Cortex of kidney (tissue), 1 donor: Measurements from ENCODE around the gene CHCHD3.

ENCODE experiments used
- DNase-seq: peaks from one replicate; lab custom pipeline; 2025; lab: John Stamatoyannopoulos, UW

CHCHD3 gene

DNA sequence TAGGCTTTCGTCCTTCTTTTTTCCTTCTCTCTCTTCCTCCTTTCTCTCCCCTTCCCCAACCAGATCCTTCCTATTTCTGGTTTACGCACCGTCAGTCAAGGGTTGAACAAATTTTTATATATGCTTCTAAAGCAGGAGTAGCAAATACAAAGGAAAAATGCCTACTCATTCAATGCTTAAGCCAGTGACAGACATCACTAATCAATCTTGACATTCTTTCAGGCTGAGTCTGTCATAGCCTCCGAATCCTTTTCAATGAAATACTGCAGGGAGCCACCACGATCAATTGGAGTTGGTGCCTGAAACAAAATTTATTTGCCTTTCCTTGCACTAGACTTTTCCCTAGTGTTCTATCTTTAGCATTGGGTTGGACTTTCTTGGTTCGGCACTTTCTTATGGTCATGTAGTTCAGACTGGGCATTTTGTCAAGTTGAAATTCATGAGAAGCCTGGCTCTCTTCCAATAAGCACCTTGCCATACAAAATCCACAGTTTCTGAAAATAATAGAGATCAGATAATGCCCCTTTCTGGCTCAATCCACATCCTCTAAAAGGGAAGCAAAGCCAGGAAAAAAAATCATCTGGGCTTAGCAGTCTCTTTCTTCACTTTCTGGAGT, 266.1 kb downstream of the CHCHD3 start:
- no peak for DNase-seq

DNA sequence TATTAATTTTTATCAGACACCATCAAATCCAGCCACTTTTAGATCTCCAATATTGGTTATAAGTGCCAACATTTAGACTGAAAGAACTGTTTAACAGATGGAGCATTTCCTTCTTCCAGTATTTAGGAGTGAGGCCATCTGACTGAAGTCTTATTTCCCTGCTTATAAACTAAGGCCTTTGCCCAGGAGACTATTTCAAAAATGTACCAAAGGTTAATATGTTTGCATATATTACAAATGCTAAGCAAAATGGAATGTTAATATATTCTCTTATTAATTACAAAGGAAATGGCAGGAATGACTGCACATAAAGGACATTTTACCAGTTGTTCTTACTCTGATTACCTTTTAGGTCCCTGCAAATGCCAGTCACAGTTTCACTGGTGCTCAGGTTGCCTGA, 266.8 kb downstream of the CHCHD3 start:
- DNase-seq: no peak

DNA sequence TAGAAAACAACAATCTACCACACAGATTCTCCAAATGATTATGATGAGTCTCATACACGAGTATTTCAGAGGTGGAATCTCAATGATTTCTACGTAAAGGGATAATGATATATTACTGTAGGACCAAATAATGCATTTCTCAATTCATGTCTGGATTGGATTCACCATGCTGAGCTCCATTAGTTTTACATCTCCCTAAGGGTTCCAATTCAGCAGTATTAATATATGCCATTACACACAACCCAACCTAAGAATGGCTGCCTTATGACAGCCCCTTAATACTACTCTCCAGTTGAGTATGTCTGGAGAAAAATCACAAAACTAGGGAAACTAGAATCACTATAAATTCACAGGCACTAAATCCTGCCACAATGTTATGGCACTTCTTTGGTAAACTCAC, 271.3 kb downstream of the CHCHD3 start:
- no peak for DNase-seq

- no peak for DNase-seq
Observed at GRCh38 chr7:132806834-132807233, 275.1 kb downstream of the CHCHD3 start.

DNA sequence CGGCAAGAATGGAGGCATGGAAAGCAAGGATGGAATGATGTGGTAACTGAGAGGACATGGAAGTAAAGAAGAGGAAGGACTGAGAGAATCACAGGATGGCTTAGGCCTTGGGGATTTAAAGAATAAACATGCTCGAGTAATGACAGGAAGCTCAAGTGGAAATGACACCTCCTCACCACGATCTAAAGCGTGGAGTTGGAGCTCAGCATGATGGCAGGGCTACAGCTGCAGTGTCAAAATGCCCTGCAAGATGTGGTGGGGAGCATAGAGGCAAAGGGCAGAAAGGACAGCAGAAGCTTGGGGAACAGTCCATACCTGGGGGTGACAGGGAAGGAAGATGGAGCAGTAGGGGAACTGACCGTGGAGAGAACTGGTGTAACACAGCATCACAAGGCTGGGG, 276.1 kb downstream of the CHCHD3 start:
- DNase-seq: no peak

DNA sequence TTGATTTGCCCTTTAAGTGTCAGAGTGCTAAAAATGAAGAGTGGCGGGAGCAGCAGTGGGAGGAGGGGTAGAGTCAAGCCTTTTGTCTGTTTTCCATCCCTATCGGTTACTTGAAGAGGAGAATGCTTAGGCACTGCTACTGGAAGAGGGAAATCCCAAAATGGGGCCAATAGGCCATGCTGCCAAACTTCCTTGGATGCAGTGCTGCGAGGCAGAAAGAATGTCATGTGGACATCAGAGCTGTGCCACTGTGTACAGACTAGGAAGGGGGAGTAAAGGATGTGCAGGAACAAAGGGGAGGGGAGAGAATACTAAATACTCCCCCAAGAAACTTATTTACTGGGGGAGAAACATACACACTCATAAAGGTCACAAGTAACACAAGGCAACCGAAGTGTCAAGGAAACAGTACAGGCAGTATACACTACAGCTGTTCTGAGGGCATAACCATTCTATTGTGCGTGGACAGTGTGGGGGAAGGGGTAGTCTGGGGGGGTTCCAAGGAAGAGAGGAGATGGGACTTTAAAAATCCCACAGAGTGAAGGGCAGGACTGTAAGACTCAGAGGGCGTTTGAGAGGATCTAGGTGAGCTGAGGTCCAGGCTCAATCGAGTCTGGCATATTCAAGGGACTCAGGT, 276.9 kb downstream of the CHCHD3 start:
- no peak for DNase-seq

DNA sequence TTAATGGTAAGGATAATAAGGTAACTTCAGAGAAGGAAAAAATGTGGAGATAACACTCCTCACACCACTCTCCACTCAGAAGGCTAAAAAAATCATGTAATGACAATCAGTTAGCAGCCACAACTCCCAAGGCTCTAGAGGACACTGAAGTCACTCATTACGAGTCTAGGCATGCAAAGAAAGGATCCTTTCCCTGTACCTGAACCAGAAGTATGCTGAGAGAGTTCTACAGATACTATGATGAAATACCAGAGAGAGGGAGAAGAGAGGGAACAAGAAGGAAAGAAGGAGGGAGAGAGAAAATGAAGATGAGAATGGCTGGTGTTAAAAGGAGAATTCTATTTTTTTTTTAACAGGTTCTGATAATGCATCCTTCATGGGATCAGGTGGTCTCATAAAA, 281.4 kb downstream of the CHCHD3 start:
- DNase-seq: no peak

DNA sequence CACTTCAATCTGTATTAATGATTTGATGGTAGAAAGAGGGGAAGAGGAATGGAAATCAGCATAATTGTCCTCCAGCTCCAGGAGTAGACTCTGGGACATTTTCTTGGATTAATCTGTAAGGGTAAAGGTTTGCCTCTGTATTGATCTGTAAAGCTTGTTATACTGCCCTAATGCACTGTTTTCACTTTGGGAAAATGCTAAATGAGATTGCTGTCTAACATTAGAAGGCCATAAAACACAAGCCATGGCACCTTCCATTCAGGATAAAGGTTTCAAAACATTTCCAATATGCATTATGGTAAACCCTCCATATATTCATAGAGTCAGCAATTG, 282.8 kb downstream of the CHCHD3 start:
- no peak for DNase-seq

DNA sequence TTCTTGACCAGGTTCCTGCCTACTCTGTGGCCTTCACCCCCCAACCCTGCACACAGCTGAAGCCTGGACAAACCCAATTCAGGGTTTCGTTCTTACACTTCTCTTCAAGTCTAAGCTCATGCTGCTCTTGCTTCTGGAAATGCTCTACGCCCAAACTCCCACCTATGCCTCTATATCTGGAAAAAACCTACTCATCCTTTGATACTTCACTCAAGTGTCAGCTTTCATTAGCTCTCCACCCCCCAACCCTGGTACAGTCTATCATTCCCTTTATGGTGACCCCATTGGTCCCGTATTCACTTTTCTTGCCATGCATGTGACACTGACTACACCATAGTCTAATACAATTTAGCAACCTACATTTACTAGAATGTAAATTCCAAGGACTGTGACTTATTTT, 284.7 kb downstream of the CHCHD3 start:
- no peak for DNase-seq

GRCh38 chr7:132793474-132793873, 288.4 kb downstream of the CHCHD3 start:
- no peak for DNase-seq

DNA sequence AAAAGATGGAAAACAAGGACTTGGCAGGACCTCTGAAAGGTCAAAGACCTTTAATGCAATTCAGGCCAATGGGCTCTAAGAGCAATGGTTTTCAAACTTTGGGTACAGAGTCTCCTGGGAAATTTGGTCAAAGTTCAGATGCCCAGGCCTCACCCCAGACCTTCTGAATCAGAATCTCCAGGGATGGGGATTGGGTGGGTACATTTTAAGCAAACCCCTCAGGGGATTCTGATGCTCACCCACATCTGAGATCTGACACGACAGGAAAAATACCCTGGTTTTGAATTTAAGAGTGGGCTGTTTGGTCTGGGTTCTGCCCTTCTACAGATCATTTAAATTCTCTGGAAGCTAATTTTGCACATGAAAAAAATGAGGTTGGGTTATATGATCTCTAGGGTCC, 290.9 kb downstream of the CHCHD3 start:
- no peak for DNase-seq

DNA sequence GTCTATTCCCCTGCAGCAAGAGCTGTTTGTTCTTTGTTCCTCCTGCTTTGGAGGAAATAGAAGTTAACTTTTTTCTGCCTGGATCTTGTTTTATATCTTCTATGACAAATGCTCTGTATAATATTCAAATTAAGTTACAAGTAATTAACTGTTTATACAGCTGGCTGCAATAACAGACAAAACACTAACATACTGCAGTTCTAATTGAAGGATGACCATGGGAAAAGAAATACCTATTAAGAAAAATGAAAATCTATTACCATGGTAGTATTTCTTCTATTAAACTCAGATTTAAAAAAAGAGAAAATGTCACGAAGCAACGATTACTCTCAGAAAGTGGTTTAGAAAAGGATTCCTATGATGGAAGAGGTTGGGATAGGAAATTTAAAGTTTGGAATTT, 291.8 kb downstream of the CHCHD3 start:
- DNase-seq: no peak

- no peak for DNase-seq
Observed at GRCh38 chr7:132789281-132789680, 292.6 kb downstream of the CHCHD3 start.

DNA sequence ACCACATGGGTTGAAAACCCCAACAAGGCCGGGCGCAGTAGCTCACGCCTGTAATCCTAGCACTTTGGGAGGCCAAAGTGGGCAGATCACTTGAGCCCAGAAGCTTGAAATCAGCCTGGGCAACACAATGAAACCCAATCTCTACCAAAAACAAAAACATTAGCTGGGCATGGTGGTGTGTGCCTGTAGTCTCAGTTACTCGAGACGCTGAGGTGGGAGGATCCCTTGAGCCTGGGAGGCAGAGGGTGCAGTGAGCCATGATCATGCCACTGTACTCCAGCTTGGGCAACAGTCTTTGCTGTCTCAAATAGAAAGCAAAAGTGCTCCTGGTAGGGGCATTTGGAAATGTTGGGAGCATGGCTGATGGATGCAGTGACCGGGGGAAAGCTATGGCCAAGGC, 296.0 kb downstream of the CHCHD3 start:
- no peak for DNase-seq

- no peak for DNase-seq
Observed at GRCh38 chr7:132784406-132784805, 297.5 kb downstream of the CHCHD3 start.

DNA sequence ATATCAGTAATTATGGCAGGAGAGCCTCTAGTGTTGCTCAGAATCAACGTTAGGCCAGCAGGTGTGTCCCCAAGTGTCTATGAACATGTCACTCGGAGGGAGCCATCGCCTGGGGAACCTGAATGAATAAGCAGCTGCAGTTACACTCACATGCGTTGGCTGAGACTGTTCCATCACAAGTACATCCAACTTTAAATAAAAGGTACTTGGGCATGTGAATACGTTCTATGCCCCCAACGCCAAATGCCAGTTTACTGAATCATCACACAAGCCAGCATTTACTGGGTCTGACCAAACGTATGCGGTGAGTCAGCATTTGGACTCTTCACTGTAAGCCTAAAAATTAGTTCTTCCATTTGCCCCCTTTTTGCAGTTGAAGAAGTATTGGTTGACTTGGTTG, 298.1 kb downstream of the CHCHD3 start:
- no peak for DNase-seq

- no peak for DNase-seq
Observed at GRCh38 chr7:132782777-132783640, 298.9 kb downstream of the CHCHD3 start.

DNA sequence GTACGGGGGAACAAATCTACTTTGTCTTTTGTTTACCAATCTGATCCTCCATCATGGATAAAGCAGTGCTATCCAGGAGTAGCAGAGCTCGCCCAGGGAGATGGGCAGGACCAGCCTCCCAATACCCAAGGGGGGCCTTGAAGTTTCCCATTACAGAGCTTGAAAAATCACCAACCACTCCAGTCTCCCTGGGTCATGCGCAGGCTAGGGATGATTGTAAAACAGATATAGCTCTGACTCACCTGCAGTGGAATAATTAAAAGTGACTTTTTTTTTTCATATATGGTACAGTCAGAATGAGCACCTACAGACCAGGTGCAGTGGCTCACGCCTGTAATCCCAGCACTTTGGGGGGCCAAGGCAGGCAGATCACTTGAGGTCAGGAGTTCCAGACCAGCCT, 301.1 kb downstream of the CHCHD3 start:
- no peak for DNase-seq

DNA sequence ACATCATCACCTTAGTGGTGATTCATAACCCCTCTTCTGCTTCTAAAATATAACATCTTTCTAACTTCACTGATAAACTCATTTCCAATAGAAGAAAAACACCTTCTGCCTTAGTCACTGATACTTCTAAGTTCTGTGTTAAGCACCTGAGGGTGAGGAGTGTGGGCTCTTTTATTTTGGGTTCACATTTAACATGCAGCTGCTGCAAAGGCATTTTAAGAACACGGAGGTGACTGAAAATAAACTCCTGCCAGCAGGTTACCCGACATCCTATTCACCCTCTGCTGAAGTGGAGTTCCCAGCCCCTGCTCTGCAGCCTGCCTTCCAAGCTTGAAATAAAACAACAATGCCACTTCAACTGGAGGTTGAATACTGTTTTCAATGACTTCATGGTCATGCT, 302.7 kb downstream of the CHCHD3 start:
- no peak for DNase-seq

DNA sequence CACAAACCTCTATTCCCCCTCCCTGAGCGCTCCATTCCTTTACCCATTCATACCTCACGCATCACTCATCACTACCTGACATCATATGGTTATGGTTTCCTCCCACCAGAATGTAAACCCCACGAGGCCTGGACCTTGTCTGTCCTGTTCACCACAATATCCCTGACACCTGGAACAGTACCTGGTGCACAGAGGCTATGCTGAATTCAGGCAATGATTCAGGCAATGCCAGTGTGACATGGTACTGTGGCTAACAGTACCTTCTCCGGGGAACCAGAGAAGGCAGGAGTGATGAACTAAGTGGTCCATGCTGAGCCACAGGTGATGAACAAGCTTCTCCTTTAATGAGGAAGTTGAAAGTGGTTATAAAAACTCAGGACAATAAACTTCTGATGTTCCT, 303.1 kb downstream of the CHCHD3 start:
- no peak for DNase-seq

- no peak for DNase-seq
Observed at GRCh38 chr7:132777956-132778355, 303.9 kb downstream of the CHCHD3 start.

DNA sequence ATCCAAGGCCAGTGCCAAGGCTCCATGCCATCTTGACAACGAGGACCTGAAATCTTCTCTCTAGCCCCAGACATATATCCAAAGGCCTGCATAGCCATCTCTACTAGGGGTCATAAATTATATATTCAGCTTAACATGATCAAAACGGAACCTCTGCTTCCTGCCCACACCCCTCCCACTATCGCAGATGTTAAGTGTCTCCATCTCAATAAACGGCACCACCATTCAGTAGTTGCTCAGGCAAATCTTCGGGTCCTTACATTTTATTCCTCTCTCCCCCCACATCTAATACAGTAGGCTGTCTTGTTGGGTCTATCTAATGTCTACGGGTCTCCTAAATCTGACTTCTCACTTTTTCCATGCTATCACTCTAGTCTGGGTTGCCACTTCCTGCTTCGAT, 304.5 kb downstream of the CHCHD3 start:
- DNase-seq: no peak

- DNase-seq: no peak
Observed at GRCh38 chr7:132776048-132776620, 305.8 kb downstream of the CHCHD3 start.
